GM12801 (cell line): Measurements from ENCODE around the gene TMEM272.

ENCODE experiments used
- CTCF ChIP-seq: IDR thresholded peaks from one replicate; pipeline ENCODE4 v1.5.1; 2011; ENCODE audit warnings: control low read depth; ENCODE audit not compliant: insufficient read length; ENCODE audit errors: extremely low read depth

TMEM272 gene

GRCh38 chr13:51768378-51768921 is 76.5 kb downstream of the TMEM272 start:
- no peak for TF ChIP-seq CTCF

- no peak for TF ChIP-seq CTCF
Observed at GRCh38 chr13:51767100-51767499, 77.9 kb downstream of the TMEM272 start.

- no peak for TF ChIP-seq CTCF
Observed at GRCh38 chr13:51765142-51765515, 79.8 kb downstream of the TMEM272 start.

- no peak for TF ChIP-seq CTCF
Observed at GRCh38 chr13:51764184-51765141, 80.5 kb downstream of the TMEM272 start.

- no peak for TF ChIP-seq CTCF
Observed at GRCh38 chr13:51763486-51763885, 81.5 kb downstream of the TMEM272 start.
